NCI-H2196 (cell line): Measurements from ENCODE around the gene SLX4IP.
"Not testable (repeated sequence)": the region's sequence is repeated elsewhere in the genome, so short reads cannot be mapped to it uniquely, and the experiment has no call there.

Experiments used
- DNase-seq: peaks from one replicate; lab custom pipeline; 2025; ENCODE audit not compliant: unreplicated experiment; lab: John Stamatoyannopoulos, UW

SLX4IP gene

DNA sequence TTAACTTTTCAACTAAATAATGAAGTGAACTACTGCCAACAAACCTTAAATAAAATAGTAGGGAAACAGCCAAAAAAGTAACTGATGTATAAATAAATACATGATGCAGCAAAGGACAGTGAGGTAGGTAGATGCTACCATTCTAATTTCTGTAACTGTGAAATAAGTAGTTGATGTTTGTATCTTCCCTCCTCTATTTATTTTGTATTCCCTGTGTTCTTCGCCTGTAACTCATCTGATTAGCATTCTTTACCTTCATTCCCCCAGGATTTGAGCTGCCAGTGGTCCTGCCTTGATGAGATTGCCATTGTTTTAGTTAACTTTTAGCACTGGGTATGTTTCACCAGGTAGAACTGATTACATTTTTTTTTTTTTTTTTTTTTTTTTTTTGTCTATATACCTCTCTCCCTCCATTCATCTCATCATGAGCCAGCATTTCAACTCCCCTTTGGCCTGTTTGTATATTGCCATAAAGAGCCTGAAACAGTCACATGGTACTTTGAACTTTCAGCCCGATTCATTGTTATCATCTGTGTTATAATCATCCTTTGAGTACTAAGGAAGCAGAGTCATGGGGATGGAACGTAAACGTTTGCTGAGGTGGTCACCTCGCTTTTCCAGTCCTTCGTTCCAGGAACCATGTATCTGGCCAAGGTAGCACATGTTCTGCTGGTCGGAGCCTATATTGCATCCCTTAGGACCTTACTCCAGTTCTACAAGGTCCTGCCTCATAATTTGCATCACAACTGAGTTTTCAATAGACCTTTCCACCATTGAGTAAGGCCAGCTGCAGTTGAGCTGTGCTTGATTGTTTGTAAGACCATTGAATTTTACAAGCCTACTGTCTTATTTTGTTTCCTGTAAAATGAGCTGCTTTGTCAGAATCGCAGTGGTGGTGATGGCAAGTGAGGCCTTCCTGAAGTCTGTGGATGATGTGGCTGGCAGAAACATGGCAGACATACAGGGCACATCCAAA, 131.1 kb downstream of the SLX4IP start:
- peak; percentile 29 for DNase-seq

- no peak for DNase-seq
Measured at GRCh38 chr20:10568032-10568431, 132.9 kb downstream of the SLX4IP start.

DNA sequence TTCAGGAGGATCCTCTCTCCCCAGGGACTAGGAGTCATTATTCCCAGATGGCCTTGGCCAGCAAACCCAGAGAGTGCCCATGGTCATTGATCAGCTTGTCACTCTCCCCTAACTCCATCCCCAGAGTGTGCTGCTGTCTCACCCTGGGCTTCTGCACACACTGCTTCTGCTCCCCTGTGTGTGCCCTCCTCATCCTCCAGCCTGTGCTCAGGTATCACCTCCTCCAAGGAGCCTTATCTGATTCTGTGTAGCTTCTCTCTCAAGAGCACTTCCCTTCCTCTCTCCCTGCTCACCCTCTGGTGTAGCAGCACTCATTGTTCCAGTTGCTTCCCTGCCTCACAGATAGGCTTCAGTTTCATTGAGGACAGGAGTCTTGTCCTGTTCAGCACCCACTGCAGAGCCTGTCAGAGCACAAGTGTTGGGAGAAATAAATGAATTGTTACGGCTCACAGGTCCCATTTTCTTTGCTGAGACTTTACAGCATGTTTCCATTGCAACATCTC, 136.3 kb downstream of the SLX4IP start:
- DNase-seq = no peak

GRCh38 chr20:10572853-10573252, 137.7 kb downstream of the SLX4IP start:
- no peak for DNase-seq

DNA sequence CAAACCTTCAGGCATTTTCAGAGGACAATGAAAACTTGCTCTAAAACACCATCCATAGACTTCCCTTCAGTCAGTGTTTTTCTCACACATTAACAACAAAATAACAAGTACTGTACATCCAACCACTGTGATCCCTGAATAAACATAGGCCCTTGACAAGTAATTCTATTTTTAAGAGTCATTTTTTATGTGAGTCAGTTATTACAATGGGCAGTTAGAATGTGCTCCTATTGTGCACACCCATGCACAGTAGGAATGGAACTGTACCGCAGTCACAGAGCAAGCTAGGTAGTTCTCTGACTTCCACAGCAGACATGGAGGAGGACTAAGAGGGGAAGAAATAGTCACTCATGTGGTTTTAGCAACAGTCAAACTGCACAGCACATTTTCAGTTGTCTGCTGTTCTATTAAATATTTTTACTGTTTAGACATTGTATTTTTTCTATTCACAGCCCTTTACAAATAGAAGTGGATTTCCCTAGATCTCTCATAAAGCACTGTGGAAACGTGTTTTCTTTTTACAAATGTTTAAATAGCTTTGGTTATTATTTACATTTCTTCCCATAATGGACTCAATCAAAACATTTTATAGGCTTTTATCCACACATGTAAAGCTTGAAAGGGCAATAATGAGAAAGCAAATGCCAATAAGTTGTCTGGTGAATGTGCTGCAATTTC, 138.3 kb downstream of the SLX4IP start:
- no peak for DNase-seq

- no peak for DNase-seq
Measured at GRCh38 chr20:10573951-10574339, 138.8 kb downstream of the SLX4IP start.

GRCh38 chr20:10576411-10577090, 141.4 kb downstream of the SLX4IP start:
- no peak for DNase-seq

GRCh38 chr20:10577648-10578047, 142.5 kb downstream of the SLX4IP start:
- no peak for DNase-seq

GRCh38 chr20:10578607-10579006, 143.5 kb downstream of the SLX4IP start:
- peak; percentile 46 for DNase-seq

- no peak for DNase-seq
Measured at GRCh38 chr20:10579942-10580341, 144.8 kb downstream of the SLX4IP start.

DNA sequence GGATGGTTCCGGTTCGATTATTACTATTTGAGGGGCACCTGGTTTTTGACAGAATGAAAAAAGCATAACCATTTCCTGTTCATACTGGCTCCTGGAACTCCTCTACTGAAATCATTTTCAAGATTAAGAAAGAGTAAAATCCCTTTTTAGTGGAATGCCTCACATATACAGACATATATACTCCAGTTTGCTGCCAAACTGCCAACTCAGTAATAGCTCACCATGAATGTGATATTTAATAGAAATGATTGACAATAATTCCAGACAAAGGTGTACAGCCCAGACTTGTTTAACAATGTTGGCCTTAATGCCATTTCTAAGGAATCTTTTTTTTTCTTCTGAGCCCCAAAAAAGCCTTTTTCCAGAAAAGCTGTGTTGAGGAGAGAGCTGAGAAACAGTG, 145.6 kb downstream of the SLX4IP start:
- DNase-seq = no peak

DNA sequence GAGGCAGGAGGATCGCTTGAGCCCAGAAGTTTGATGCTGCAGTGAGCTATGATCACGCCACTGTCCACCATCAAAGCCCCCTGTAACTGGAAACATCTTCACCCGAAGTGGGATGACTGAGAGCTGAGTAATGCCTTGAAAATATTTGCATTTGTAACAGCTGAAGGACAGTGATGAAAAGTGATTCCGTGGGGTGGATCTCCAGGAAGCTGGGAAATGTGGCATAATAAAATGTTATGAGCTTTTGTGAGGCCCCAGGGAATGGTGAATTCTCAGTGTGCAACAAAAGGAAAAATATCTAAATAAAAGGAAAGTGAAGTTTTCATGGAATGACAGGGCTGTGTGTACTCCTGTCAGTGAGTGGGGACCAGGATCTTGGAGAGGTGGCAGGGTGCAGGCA, 146.7 kb downstream of the SLX4IP start:
- no peak for DNase-seq

DNA sequence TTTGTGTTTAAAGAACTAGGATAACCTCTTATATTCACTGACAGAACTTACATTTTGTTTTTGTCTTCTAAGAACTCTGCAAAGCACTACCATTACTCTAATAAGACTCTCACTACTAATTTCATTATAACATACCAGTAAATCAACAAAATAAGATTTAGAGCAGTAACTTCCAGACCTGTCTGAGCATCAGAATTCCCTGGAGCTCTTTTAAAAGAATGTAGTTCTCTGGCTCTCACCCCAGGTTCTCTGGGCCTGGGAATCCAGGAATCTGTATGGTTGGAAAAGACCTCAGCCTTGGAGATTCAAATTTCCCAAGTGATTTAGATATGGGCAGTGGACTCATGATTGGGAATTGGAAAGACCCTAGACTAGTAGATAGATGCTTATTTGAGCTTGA, 149.3 kb downstream of the SLX4IP start:
- no peak for DNase-seq

GRCh38 chr20:10585308-10585707, 150.2 kb downstream of the SLX4IP start:
- DNase-seq = no peak

- no peak for DNase-seq
Measured at GRCh38 chr20:10586296-10586695, 151.2 kb downstream of the SLX4IP start.

- DNase-seq = not testable (repeated sequence)
Measured at GRCh38 chr20:10590446-10590845, 155.3 kb downstream of the SLX4IP start.

- no peak for DNase-seq
Measured at GRCh38 chr20:10590950-10591671, 156.0 kb downstream of the SLX4IP start.

DNA sequence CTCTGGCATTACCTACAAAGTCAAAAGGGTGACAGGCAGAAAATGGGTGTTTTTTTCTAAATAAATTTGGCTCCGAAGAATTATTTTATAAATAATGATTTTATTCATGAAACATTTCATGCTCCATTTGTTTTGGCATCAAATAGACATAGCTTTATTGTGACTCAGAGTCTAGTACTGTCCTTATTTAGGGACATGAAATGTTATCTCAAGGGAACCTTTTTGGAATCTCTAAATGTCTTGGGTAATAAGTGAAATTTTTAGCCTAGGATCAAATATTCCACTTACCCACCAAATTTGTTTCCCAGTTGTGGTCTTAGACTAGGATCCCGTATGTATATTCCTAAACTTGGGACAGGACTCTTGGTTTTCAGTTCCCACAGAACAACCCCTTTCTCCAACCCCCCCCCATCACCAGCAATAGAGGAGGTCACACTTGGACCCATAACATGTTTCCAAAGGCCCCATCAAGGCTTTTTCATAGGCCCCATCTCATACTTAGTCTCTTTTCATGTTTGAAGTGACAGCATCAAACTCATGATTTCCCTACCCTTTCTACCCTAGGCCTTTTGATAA, 156.9 kb downstream of the SLX4IP start:
- no peak for DNase-seq

GRCh38 chr20:10594296-10594868, 159.3 kb downstream of the SLX4IP start:
- no peak for DNase-seq

DNA sequence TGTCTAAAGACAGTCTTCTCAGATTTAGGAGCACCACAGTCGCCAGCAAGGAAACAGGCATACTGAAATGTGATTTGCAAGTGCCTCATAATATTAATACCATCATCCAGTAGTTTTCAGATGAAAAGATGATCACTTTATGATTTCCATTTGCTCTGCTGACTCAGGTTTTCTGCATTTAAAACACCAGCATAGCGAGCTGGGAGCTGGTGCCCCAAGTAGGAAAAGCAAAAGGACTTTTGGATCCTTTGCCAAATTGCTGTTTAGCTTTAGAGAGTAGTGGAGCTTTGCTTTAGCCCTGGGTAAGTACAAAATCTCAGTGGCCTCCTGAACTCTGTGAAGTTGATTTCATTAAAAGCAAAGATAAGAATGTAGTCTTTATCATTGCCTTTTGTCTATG, 160.2 kb downstream of the SLX4IP start:
- DNase-seq = no peak
